NAMALWA (cell line): ENCODE results near the gene ACTR3C.
"Not testable (repeated sequence)": the region's sequence is repeated elsewhere in the genome, so short reads cannot be mapped to it uniquely, and the experiment has no call there.

Experiments
- DNase-seq: peaks from one replicate; pipeline ENCODE4 v3.0.0-alpha.2; 2015; ENCODE audit warnings: low spot score

The ACTR3C gene

DNA sequence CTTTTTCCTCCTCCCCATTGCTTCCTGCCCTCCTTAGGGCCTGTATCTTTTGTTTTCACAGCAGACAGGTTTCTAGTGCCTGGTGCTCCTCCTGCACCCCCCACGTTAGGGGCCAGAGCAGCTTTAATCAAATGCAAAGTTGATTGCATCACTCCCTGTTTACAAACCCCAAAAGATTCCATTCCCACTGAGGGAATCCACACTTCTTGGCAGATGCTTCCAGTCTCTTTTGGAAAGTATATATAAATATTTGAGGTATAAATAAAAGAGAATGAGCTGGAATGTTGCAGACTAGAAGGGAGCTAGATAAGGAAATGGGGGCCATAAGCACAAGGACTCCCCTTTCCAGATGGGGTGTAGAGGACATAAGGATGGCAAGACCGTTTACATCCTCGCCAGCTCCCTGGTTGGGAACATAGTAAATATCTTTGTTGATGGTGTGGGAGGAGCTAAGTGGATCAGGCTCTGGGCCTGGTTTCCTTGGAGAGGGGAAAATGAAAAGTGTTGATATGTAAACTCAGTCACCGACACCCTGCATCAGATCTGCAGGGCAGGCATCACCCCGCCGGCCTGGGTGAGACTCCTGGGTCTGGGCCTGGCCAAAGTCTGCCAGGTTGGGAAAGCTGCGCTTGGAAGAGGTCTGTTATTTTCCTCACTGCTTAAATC lies 11.9 kb upstream of the ACTR3C start:
- no peak for DNase-seq

GRCh38 chr7:150334108-150334507 lies 10.8 kb upstream of the ACTR3C start:
- no peak for DNase-seq

DNA sequence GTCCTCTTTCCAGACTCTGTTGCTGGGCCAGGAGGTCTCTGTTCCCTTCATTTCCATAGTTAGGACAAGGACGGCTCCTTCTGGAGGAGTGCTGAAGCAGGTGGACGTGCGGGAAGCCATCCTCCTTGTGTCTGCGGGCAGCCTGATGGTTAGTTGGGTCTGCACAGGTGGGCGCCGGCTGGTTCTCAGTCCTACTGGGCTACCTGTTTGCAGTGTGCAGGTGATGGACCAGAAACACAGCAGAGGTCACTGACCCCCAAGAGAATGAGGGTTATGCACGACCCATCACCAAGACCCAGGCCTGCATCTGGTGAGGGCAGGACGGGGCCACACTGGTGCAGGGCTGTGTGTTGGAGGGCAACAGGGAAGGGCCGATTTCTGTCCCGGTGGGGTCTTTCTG lies 10.3 kb upstream of the ACTR3C start:
- DNase-seq: no peak

GRCh38 chr7:150332852-150333635 lies 9.7 kb upstream of the ACTR3C start:
- DNase-seq: no peak

DNA sequence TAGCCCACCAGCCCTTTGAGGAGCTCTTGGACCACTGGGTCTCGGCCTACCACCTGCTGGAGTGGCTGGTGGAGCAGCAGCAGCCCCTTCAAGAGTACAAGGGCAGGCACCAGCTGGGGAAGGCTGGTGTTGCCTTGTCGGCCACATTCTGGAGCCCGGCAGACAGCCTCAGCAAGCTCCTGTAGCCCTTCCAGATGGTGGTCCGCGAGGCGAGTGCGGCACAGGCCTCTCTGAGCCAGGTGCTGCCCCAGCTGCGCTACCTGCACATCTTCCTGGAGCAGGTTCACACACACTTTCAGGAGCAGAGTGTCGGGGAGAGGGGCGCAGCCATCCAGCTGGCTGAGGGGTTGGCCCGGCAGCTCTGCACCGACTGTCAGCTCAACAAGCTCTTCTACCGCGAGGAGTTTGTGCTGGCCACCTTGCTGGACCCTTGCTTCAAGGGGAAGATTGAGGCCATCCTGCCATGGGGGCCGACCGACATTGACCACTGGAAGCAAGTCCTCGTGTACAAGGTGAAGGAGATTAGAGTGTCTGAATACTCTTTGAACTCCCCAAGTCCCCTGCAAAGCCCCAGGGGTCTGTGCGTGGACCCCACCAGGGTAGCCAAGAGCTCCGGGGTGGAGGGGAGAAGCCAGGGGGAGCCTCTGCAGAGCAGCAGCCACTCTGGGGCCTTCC lies 7.0 kb upstream of the ACTR3C start:
- no peak for DNase-seq

GRCh38 chr7:150329331-150330120 lies 6.2 kb upstream of the ACTR3C start:
- DNase-seq: no peak

GRCh38 chr7:150327308-150327707 lies 4.0 kb upstream of the ACTR3C start:
- DNase-seq: no peak

DNA sequence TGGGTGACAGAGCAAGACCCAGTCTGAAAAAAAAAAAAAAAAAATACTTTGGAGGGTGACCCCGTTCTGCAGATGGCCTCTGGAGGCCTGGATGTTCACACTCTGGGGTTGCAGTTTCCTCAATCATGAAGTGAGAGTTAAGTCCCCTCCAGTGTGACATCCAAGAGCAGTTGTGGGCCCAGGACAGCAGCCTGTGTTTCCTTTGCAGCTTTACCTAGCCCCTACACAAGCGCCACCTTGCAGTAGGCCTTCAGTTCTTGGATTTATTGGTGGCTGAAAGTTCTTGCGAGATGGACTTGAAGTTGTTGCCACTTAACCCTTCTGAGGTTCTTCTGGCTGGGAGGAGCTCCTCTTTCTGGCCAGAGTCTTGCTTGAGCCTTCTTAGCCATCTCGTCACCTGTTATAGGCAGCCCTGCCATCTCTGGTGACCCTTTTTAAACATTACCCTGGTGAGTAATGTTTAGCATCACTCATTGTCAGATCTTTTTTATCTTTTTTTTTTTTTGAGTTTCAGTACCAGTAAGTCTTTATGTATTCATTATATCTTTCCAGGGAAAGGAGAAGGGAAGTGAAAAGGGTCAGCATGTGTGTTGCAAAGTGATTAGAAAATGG lies 3.4 kb upstream of the ACTR3C start:
- no peak for DNase-seq

GRCh38 chr7:150325901-150326300 lies 2.6 kb upstream of the ACTR3C start:
- DNase-seq: no peak

GRCh38 chr7:150325110-150325611 lies 1.8 kb upstream of the ACTR3C start:
- DNase-seq: no peak

DNA sequence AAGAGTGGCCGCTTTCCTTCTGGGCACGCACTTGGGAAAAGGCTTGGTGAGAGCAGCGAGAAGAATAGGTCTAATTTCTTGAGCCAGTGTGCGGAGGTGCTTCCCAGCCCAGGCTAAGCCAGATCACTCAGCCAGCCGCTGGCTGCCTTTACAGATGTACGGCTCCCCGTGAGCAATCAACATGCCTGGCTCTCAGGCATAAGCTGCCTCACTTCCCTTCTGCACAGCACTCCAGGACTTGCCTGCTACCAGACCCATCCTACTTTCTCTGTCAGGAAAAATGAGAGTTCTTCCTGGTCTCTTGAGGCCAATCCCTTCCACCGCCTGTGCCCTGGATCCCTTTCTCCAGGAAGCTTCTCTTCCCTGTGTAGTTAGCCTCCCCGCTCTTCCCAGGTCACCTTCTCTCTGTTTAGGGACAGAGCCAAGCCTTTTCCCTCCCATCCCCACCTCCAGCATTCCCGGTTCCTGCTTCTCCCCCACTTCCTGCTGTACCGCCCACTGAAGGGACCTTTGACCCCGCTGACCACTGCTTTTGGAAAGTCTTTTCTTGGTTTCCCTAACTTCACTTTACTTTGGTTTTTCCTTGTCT lies 1.1 kb upstream of the ACTR3C start:
- no peak for DNase-seq

- DNase-seq: peak; percentile 44
These were observed 482 bp upstream of the ACTR3C start for GRCh38 chr7:150323682-150324372.

GRCh38 chr7:150322114-150322832 lies 1.1 kb downstream of the ACTR3C start:
- peak; percentile 89 for DNase-seq

- DNase-seq: no peak
These were observed 1.6 kb downstream of the ACTR3C start for GRCh38 chr7:150321788-150322113.

DNA sequence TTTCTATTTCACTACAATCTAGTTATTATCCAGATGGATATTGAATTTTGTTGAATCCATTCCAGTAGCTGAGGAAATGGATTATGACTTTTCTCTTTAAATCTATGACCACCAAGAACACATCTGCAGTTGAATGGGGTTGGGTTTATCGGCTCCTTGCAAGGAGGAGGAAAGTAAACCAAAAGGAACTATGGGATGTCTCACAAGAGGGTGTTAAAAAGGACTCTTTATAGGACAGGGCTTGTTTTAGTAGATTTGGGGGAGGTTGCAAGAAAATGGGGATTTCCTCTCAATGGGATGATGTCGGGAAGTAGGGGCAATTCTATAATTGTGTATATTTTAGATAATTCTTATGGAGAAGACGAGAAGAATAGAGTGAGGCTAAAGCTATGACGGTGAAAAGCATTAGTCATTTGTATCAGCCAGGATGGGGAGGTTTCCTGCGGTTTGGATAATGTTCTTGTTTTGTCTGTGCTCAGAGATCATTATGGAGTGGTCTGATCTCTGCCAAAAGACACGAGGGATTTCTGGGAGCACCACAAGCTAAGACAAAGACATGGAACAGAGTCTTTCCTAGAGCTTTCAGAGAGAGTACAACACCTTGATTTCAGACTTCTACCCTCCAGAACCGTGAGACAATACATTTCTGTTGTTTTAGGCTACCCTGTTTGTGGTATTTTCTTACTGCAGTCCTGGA lies 5.4 kb downstream of the ACTR3C start:
- DNase-seq: no peak

DNA sequence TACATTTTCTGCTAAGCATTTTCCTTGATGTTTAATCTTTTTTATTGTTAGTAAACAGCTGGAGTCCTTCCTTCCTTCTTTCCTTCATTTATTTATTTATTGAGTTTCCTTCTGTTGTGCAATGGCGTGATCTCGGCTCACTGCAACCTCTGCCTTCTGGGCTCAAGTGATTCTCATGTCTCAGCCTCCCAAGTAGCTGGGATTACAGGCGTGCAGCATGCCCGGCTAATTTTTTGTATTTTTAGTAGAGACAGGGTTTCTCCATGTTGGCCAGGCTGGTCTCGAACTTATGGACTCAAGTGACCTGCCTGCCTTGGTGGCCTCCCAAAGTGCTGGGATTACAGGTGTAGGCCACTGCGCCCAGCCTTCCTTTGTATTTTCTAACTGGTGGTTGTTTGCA lies 6.4 kb downstream of the ACTR3C start:
- DNase-seq: not testable (repeated sequence)

GRCh38 chr7:150314639-150315239 lies 8.6 kb downstream of the ACTR3C start:
- no peak for DNase-seq

DNA sequence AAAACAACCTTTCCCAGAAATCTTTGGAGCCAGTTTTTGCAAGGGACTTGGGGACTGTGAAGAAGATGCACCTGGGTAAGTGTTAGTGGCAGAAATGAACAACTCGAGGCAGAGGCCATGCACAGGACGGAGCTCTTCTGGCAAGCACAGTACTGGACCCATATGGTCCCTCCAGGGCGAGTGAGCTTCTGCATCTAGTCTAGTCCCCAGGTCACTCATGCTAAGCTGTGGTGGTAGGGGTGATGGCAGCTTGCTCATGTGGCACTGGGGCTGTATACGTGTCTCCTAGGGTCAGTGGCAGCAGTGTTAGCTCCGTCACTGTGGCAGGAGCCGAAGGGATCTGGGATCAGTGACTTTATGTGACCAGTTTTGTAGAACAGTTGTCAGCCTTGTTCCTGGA lies 9.5 kb downstream of the ACTR3C start:
- no peak for DNase-seq

- DNase-seq: no peak
These were observed 10.0 kb downstream of the ACTR3C start for GRCh38 chr7:150313367-150313809.
